ENCODE measurements around the gene FAM170B. TPM values are rescaled to one million over a fixed set of nuclear protein-coding genes. Genes with fewer than 3 reads are reported as not detected.

The FAM170B gene
- total and polyA plus RNA-seq, 2 of the 4 experiments (the other 2 are of a cell fraction): not detected

DNA sequence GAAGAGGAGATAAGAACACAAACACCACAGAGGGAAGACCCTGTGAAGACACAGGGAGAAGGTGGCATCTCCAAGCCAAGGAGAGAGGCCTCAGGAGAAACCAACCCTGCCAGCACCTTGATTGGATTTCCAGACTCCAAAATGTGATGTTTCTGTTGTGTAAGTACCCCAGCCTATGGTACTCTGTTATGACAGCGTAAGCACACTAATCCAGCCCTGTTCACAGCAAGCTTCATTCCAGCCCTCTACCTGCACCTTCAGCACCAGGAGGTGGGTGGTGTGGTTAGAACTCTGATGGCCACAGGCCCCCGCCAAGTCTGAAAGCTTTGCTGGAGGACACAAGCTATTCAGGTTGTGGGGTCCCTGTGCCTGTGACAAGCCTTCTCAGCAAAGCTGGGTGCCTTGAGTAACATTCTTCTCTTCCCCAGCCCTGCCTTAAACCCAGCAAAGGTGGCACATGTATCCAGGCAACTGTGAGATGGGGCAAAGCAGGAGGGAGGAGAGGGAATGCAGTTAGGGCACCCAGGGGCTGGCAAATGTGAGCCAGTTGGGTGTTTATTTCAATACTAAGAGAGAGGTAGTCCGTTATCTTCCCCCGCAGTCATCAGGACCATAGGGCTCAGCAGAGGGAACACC is 23.0 kb downstream of the FAM170B start:
- H3K9me3 ChIP-seq (ENCODE audit: control insufficient read depth, insufficient read depth, low read length): no peaks in the 10 kb centered on the region
- peak overlapping the region; percentile 16; the same call in 1 of the 3 replicates for H2BK15ac ChIP-seq (ENCODE audit: low read depth, low read length)
- H2BK5ac ChIP-seq (ENCODE audit: low read depth, low read length, poor library complexity, severe bottlenecking): no peak overlapping the region
- 100% methylated on average over 1 of the region's 4 CpGs; no CpG with 5 or more reads in 1 of the 2 experiments for WGBS, 2 experiments (ENCODE audit: extremely low coverage in 2 of 2, insufficient read length in 1 of 2)
- H3K4me1 ChIP-seq (ENCODE audit: control insufficient read depth, insufficient read depth, low read length): peaks cover 24% of the 10 kb centered on the region; the same call in 1 of the 2 replicates
- H2AK5ac ChIP-seq (ENCODE audit: low read depth, low read length): no peak overlapping the region; the same call in 1 of the 2 replicates
- H4K8ac ChIP-seq (ENCODE audit: low read depth in 2 of 2, low read length in 2 of 2): no peak overlapping the region
- no peak overlapping the region for H3K14ac ChIP-seq (replicated peaks; ENCODE audit: low read depth, low read length)
- dilution Hi-C loops (cut with HindIII; ENCODE audit: low sequenced_read_pairs, unreplicated experiment): no loop called here
- H3K23ac ChIP-seq (ENCODE audit: low read depth, low read length): no peak overlapping the region
- no peak overlapping the region for H4K91ac ChIP-seq (ENCODE audit: insufficient read depth, low read depth, low read length)
- in situ Hi-C loops (cut with MboI; ENCODE audit: low sequenced_read_pairs): no loop called here
- ChIA-PET CTCF (interaction anchor here (0.9 kb wide), 1 partner anchor 10 kb away, joined by 3 read pairs; no protein-coding TSS in a partner anchor), POLR2A (ENCODE audit: unreplicated experiment) (no interaction called here)
- H3K9ac ChIP-seq (ENCODE audit: low read depth, low read length): no peak overlapping the region
- peaks cover 10% of the 10 kb centered on the region for H3K9me1 ChIP-seq (ENCODE audit: insufficient read depth, low read length)
- H2AFZ ChIP-seq (replicated peaks; ENCODE audit: low read length, poor library complexity): no peak overlapping the region
- H3K56ac ChIP-seq (ENCODE audit: extremely low read depth, insufficient read depth, low read length): no peak overlapping the region
- peaks cover 11% of the 10 kb centered on the region; the same call in 1 of the 2 replicates for H3K36me3 ChIP-seq (ENCODE audit: control insufficient read depth, insufficient read depth, low read length)
- H4K20me1 ChIP-seq (ENCODE audit: insufficient read depth, low read length): peaks cover 15% of the 10 kb centered on the region
- H2AK9ac ChIP-seq (replicated peaks; ENCODE audit: low read depth, low read length, poor library complexity): no peak overlapping the region
- no peak overlapping the region for H3K4me2 ChIP-seq (ENCODE audit: low read depth, low read length)
- H3K18ac ChIP-seq (ENCODE audit: low read depth, low read length): no peak overlapping the region
- peaks cover 0 to 62% of the 10 kb centered on the region in 2 experiments; a peak in 3 of 4 replicates for H3K79me1 ChIP-seq (ENCODE audit: low read depth in 1 of 2, low read length in 2 of 2)
- H3K27me3 ChIP-seq (ENCODE audit: control insufficient read depth, insufficient read depth, low read length): no peaks in the 10 kb centered on the region; the same call in 1 of the 2 replicates
- H4K5ac ChIP-seq (ENCODE audit: low read depth, low read length): no peak overlapping the region
- H2BK20ac ChIP-seq (ENCODE audit: low read depth, low read length): no peak overlapping the region
- no peak overlapping the region for H3K4ac ChIP-seq (ENCODE audit: low read depth, low read length)
- DNase-seq (no peak), ATAC-seq (ENCODE audit: low read depth) (no peak)
- no peak overlapping the region for H2BK120ac ChIP-seq (ENCODE audit: low read depth, low read length)
- TF ChIP-seq SMC3 (IDR thresholded peaks at IDR 0.05; ENCODE audit: low read depth, low read length) (no peak), POLR2A (IDR thresholded peaks at IDR 0.05; ENCODE audit: low read depth, low read length) (no peak)
- TF ChIP-seq, protein P1, sequence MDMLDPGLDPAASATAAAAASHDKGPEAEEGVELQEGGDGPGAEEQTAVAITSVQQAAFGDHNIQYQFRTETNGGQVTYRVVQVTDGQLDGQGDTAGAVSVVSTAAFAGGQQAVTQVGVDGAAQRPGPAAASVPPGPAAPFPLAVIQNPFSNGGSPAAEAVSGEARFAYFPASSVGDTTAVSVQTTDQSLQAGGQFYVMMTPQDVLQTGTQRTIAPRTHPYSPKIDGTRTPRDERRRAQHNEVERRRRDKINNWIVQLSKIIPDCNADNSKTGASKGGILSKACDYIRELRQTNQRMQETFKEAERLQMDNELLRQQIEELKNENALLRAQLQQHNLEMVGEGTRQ (IDR thresholded peaks at IDR 0.05; ENCODE audit: low read depth, low read length): no peak
- no peak overlapping the region for H3K27ac ChIP-seq (ENCODE audit: insufficient read depth, low read length)
- no TSS peak for BruUV-seq (replicated peaks)
- intact Hi-C loops (cut with micrococcal nuclease): loop anchor here (10.0 kb wide), 1 partner anchor 184 kb away; the partner anchor contains the start of gene C10orf71
- H3K4me3 ChIP-seq (ENCODE audit: insufficient read depth, low read depth, low read length): no peak overlapping the region

All from IMR-90 (cell line).